HepG2 (cell line): ENCODE data around the gene IL24. TPM values are rescaled to one million over a fixed set of nuclear protein-coding genes. Genes with fewer than 3 reads are reported as not detected.

ENCODE experiments used
- ATAC-seq: fragments of 200-7000 bp; cut with Tn5 transposase; 3 replicates; pipeline ENCODE4 v1.9.1; 2020; ENCODE audit warnings: mild to moderate bottlenecking, moderate library complexity
- BruUV-seq: library from RNA; stranded (reverse); fragments of 400-500 nt; replicated peaks from 2 replicates; lab custom pipeline; 2021; lab: Mats Ljungman, UMichigan
- CTCF ChIA-PET: fragments of 300-600 bp; formaldehyde crosslinking; extraction: SDS; loops from one replicate; lab custom pipeline; 2021; ENCODE audit warnings: low total read pairs, inconsistent platforms, low intra/inter-chr PET ratio; lab: Yijun Ruan, JAX
- POLR2A ChIA-PET: fragments of 350-600 bp; sonication (Branson Sonifier 250); formaldehyde crosslinking; loops from one replicate; lab custom pipeline; 2020; ENCODE audit warnings: antibody characterized with exemption, inconsistent platforms; lab: Yijun Ruan, JAX
- DNase-seq: peaks from one replicate; pipeline ENCODE4 v3.0.0-alpha.2; 2015; ENCODE audit warnings: low spot score
- FAIRE-seq: peaks from 3 replicates; lab custom pipeline; 2011; peaks lifted over from hg19 to GRCh38; lab: Jason Lieb, UNC
- H2AFZ ChIP-seq: one replicate; pipeline ENCODE4 v1.6.1; 2011; ENCODE audit warnings: low read length, inconsistent platforms
- H3K27ac ChIP-seq: fragments of 300-600 bp; 3 replicates; pipeline ENCODE4 v1.8.0; 2011; ENCODE audit warnings: mixed run types, mild to moderate bottlenecking, mixed read lengths, low read length, inconsistent platforms; ENCODE audit not compliant: insufficient read depth; ENCODE audit errors: extremely low read length
- H3K27me3 ChIP-seq, 2 experiments: fragments of 200-600 bp in 1 of 2; 2 replicates in 1 of 2; 3 replicates in 1 of 2; pipeline versions ENCODE4 v1.6.0 to v1.8.0; 2011; ENCODE audit warnings: low read length in 2 of 2, mild to moderate bottlenecking in 2 of 2, moderate library complexity in 2 of 2, inconsistent platforms in 1 of 2; ENCODE audit not compliant: insufficient read depth in 2 of 2, control insufficient read depth in 1 of 2
- H3K36me3 ChIP-seq, 2 experiments: fragments of 200-600 bp in 1 of 2; replicated peaks in 1 of 2; 2 replicates in 1 of 2; 3 replicates in 1 of 2; pipeline versions ENCODE4 v1.5.1 to v1.8.0; 2011; ENCODE audit warnings: low read length in 2 of 2, inconsistent platforms in 1 of 2; ENCODE audit not compliant: insufficient read depth in 2 of 2, control insufficient read depth in 1 of 2
- H3K4me1 ChIP-seq: 2 replicates; pipeline ENCODE4 v1.5.1; 2012; ENCODE audit warnings: low read length, inconsistent platforms; ENCODE audit not compliant: insufficient read depth
- H3K4me2 ChIP-seq: 2 replicates; pipeline ENCODE4 v1.6.0; 2011; ENCODE audit warnings: low read depth, low read length, inconsistent platforms
- H3K4me3 ChIP-seq, 3 experiments: fragments of 200-600 bp in 1 of 3; sonication (generic), shearing (Covaris generic) in 1 of 3; replicated peaks in 1 of 3; 2 replicates each; pipeline ENCODE4 v1.5.1; 2011 to 2016; ENCODE audit warnings: low read length in 3 of 3, inconsistent platforms in 2 of 3, low read depth in 2 of 3, mild to moderate bottlenecking in 2 of 3, control low read depth in 1 of 3, mixed read lengths in 1 of 3; ENCODE audit not compliant: insufficient read depth in 1 of 3
- H3K79me2 ChIP-seq: one replicate; pipeline ENCODE4 v1.6.1; 2011; ENCODE audit warnings: low read length, inconsistent platforms; ENCODE audit not compliant: insufficient read depth
- H3K9ac ChIP-seq: 2 replicates; pipeline ENCODE4 v1.6.0; 2011; ENCODE audit warnings: mild to moderate bottlenecking, low read depth, low read length, inconsistent platforms; ENCODE audit not compliant: insufficient read depth
- H3K9me3 ChIP-seq: 2 replicates; pipeline ENCODE4 v1.5.1; 2012; ENCODE audit warnings: mild to moderate bottlenecking, low read length
- H4K20me1 ChIP-seq: 2 replicates; pipeline ENCODE4 v1.6.0; 2011; ENCODE audit warnings: inconsistent platforms, mild to moderate bottlenecking, low read length, moderate library complexity; ENCODE audit not compliant: insufficient read depth
- AHR ChIP-seq: IDR thresholded peaks from 2 replicates; pipeline ENCODE4 v1.6.1; 2018; ENCODE audit warnings: missing genetic modification reagents, missing compliant biosample characterization
- NFATC3 ChIP-seq: sonication (generic); formaldehyde crosslinking; IDR thresholded peaks from 2 replicates; pipeline ENCODE4 v1.5.1; 2020; ENCODE audit warnings: mild to moderate bottlenecking, missing genetic modification reagents
- U2AF2 ChIP-seq: fragments of 200-400 bp; formaldehyde crosslinking; IDR thresholded peaks from 2 replicates; pipeline ENCODE4 v1.6.1; 2017; ENCODE audit warnings: low read depth, mild to moderate bottlenecking, low read length
- ZSCAN30 ChIP-seq: sonication (generic); formaldehyde crosslinking; IDR thresholded peaks from 2 replicates; pipeline ENCODE4 v1.5.0; 2020; ENCODE audit warnings: mild to moderate bottlenecking, missing genetic modification reagents
- WGBS: methylation state at CpG from one replicate; pipeline ENCODE4 v1.1.6; 2017; ENCODE audit warnings: low lambda C conversion rate; 5-methylcytosine and 5-hydroxymethylcytosine counted together
- in situ Hi-C: cut with HindIII; loops from 2 replicates; pipeline ENCODE4 v1.10.0; 2017; ENCODE audit warnings: low pct_unique_long_range_greater_than_20kb; ENCODE audit not compliant: extremely low pct_ligation_motif_present
- intact Hi-C: fragments of 100-400 bp; cut with micrococcal nuclease; formaldehyde crosslinking; loops from one replicate; pipeline ENCODE4 v1.10.0; 2022; ENCODE audit not compliant: unreplicated experiment
- polyA plus RNA-seq, 8 experiments: library from polyadenylated mRNA; depleted of rRNA in 3 of 8; stranded (reverse) in 7 of 8; unstranded in 1 of 8; fragments of >200 nt; fragmentation: Illumina TruSeq in 4 of 8; extraction: Trizol in 4 of 8; gene quantifications; 2 replicates each; pipeline versions ENCODE4 v1.2.1 to v1.2.3, GENCODE V29; 2011 to 2016; ENCODE audit warnings: low read depth in 4 of 8, missing spikeins in 1 of 8, mixed read lengths in 1 of 8; ENCODE audit not compliant: insufficient read depth in 1 of 8
- total RNA-seq, 5 experiments: library from RNA; depleted of rRNA; stranded (reverse); fragments of >200 nt; fragmentation: Illumina TruSeq; extraction: Trizol; gene quantifications; 2 replicates each; pipeline ENCODE4 v1.2.3, GENCODE V29; 2016; ENCODE audit warnings: low read depth in 1 of 5
- TF ChIP-seq, protein P1 (sequence below): sonication (generic); formaldehyde crosslinking; IDR thresholded peaks from 2 replicates; pipeline ENCODE4 v1.5.0; 2020; ENCODE audit warnings: missing genetic modification reagents
- TF ChIP-seq, protein P2 (sequence below): sonication (generic); formaldehyde crosslinking; IDR thresholded peaks from 2 replicates; pipeline ENCODE4 v1.4.0; 2020; ENCODE audit warnings: mild to moderate bottlenecking, low read depth, missing genetic modification reagents
- TF ChIP-seq, protein P3 (sequence below): IDR thresholded peaks from 2 replicates; pipeline ENCODE4 v1.4.0; 2020; ENCODE audit warnings: mild to moderate bottlenecking, missing genetic modification reagents
- TF ChIP-seq, protein P4 (sequence below): sonication (generic); formaldehyde crosslinking; IDR thresholded peaks from 2 replicates; pipeline ENCODE4 v1.4.0; 2020; ENCODE audit warnings: mild to moderate bottlenecking, missing genetic modification reagents

IL24 gene
- total and polyA plus RNA-seq, 2 of the 13 experiments (the other 11 are each of a cell fraction or from before 2014, with no cell fraction given) = not detected

DNA sequence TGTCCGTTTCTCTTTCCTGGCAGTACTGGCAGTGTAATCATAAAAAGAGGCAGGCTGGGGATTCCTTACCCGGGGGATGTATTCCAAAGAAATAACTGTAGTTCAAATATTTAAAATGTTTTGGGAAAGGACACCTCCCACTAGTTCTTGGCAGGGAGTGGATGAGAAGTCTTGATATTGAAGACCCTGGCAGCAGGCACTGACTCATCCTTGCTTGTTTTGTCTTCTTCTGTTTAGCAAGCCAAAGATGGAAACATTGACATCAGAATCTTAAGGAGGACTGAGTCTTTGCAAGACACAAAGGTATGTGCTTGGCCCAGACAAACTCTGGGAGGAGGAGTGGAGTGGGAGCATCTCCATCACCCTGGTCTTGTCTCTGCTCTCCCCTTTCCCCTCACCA is 31.2 kb upstream of the IL24 start:
- no peak overlapping the region for H3K4me2 ChIP-seq
- ChIA-PET CTCF (no interaction called here), POLR2A (no interaction called here)
- intact Hi-C loops (loop anchor here (5.0 kb wide), 1 partner anchor 46 kb away; no protein-coding TSS in a partner anchor), in situ Hi-C loops (no loop called here)
- H2AFZ ChIP-seq = no peak overlapping the region
- no peaks in the 10 kb centered on the region for H3K4me1 ChIP-seq
- no peak for FAIRE-seq
- no peak overlapping the region for H3K4me3 ChIP-seq
- H3K27ac ChIP-seq = no peak overlapping the region
- H4K20me1 ChIP-seq = no peaks in the 10 kb centered on the region
- no TSS peak for BruUV-seq
- peaks cover 0 to 8% of the 10 kb centered on the region in 2 experiments; a peak in 2 of 5 replicates for H3K27me3 ChIP-seq
- no peak for ATAC-seq
- DNase-seq = no peak
- H3K36me3 ChIP-seq = no peaks in the 10 kb centered on the region
- no peaks in the 10 kb centered on the region for H3K9me3 ChIP-seq
- TF ChIP-seq AHR (CRISPR knock-in tag) (no peak), U2AF2 (no peak)
- TF ChIP-seq, protein P1, sequence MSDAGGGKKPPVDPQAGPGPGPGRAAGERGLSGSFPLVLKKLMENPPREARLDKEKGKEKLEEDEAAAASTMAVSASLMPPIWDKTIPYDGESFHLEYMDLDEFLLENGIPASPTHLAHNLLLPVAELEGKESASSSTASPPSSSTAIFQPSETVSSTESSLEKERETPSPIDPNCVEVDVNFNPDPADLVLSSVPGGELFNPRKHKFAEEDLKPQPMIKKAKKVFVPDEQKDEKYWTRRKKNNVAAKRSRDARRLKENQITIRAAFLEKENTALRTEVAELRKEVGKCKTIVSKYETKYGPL (CRISPR knock-in tag) = no peak
- TF ChIP-seq, protein P2, sequence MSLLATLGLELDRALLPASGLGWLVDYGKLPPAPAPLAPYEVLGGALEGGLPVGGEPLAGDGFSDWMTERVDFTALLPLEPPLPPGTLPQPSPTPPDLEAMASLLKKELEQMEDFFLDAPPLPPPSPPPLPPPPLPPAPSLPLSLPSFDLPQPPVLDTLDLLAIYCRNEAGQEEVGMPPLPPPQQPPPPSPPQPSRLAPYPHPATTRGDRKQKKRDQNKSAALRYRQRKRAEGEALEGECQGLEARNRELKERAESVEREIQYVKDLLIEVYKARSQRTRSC (CRISPR knock-in tag) = no peak
- H3K9ac ChIP-seq = no peak overlapping the region
- WGBS = 7% methylated on average over 2 of the region's 2 CpGs
- H3K79me2 ChIP-seq = no peaks in the 10 kb centered on the region

DNA sequence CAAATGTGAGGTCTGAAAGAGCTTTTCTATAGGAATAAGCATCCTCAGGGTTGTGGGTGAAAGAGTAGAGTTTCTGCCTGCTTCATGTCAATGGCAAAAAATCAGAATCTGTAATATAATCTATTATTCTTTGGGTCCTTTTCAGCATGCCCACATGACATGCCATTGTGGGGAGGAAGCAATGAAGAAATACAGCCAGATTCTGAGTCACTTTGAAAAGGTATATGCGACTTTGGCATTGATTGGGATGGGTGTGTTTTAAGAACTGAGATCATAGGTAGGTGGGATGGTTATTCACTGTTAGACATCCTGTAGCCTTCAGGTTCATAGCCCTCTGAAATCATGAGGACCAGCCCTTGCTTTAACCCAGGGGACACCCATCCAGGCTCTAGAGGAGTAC is 30.0 kb upstream of the IL24 start:
- DNase-seq = no peak
- BruUV-seq = no TSS peak
- H4K20me1 ChIP-seq = no peaks in the 10 kb centered on the region
- POLR2A ChIA-PET = no interaction called here
- no peak overlapping the region for H3K9ac ChIP-seq
- intact Hi-C loops = loop anchor here (5.0 kb wide), 1 partner anchor 45 kb away; no protein-coding TSS in a partner anchor
- H3K4me2 ChIP-seq = no peak overlapping the region
- FAIRE-seq = no peak
- TF ChIP-seq ZSCAN30 (no peak), NFATC3 (no peak)
- TF ChIP-seq, protein P3, sequence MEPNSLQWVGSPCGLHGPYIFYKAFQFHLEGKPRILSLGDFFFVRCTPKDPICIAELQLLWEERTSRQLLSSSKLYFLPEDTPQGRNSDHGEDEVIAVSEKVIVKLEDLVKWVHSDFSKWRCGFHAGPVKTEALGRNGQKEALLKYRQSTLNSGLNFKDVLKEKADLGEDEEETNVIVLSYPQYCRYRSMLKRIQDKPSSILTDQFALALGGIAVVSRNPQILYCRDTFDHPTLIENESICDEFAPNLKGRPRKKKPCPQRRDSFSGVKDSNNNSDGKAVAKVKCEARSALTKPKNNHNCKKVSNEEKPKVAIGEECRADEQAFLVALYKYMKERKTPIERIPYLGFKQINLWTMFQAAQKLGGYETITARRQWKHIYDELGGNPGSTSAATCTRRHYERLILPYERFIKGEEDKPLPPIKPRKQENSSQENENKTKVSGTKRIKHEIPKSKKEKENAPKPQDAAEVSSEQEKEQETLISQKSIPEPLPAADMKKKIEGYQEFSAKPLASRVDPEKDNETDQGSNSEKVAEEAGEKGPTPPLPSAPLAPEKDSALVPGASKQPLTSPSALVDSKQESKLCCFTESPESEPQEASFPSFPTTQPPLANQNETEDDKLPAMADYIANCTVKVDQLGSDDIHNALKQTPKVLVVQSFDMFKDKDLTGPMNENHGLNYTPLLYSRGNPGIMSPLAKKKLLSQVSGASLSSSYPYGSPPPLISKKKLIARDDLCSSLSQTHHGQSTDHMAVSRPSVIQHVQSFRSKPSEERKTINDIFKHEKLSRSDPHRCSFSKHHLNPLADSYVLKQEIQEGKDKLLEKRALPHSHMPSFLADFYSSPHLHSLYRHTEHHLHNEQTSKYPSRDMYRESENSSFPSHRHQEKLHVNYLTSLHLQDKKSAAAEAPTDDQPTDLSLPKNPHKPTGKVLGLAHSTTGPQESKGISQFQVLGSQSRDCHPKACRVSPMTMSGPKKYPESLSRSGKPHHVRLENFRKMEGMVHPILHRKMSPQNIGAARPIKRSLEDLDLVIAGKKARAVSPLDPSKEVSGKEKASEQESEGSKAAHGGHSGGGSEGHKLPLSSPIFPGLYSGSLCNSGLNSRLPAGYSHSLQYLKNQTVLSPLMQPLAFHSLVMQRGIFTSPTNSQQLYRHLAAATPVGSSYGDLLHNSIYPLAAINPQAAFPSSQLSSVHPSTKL (CRISPR knock-in tag) = no peak
- TF ChIP-seq, protein P4, sequence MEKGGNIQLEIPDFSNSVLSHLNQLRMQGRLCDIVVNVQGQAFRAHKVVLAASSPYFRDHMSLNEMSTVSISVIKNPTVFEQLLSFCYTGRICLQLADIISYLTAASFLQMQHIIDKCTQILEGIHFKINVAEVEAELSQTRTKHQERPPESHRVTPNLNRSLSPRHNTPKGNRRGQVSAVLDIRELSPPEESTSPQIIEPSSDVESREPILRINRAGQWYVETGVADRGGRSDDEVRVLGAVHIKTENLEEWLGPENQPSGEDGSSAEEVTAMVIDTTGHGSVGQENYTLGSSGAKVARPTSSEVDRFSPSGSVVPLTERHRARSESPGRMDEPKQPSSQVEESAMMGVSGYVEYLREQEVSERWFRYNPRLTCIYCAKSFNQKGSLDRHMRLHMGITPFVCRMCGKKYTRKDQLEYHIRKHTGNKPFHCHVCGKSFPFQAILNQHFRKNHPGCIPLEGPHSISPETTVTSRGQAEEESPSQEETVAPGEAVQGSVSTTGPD (CRISPR knock-in tag) = no peak
- in situ Hi-C loops = no loop called here
- H3K27ac ChIP-seq = no peak overlapping the region
- H3K36me3 ChIP-seq = no peaks in the 10 kb centered on the region
- CTCF ChIA-PET = no interaction called here
- H3K27me3 ChIP-seq = peaks cover 0 to 5% of the 10 kb centered on the region in 2 experiments; a peak in 1 of 5 replicates
- 0% methylated on average over 1 of the region's 1 CpG for WGBS
- no peak overlapping the region for H2AFZ ChIP-seq
- H3K4me1 ChIP-seq = no peaks in the 10 kb centered on the region
- no peaks in the 10 kb centered on the region for H3K79me2 ChIP-seq
- H3K9me3 ChIP-seq = no peaks in the 10 kb centered on the region
- no peak for ATAC-seq
- no peak overlapping the region for H3K4me3 ChIP-seq
